Skeletal muscle tissue (tissue), 4 donors: ENCODE results near the gene NTN1. TPM values are rescaled to one million over a fixed set of nuclear protein-coding genes. Genes with fewer than 3 reads are reported as not detected.

Experiments used
- H3K27ac ChIP-seq: one replicate; pipeline ENCODE4 v1.7.0; 2013; ENCODE audit warnings: mild to moderate bottlenecking, low read depth, low read length, inconsistent platforms
- H3K27me3 ChIP-seq, 3 donors: one replicate each; pipeline ENCODE4 v1.7.0; 2013; ENCODE audit warnings: low read length in 3 of 3; ENCODE audit not compliant: control insufficient read depth in 3 of 3, insufficient read depth in 3 of 3
- H3K36me3 ChIP-seq, 3 donors: one replicate each; pipeline ENCODE4 v1.7.0; 2013; ENCODE audit warnings: low read length in 3 of 3; ENCODE audit not compliant: control insufficient read depth in 3 of 3, insufficient read depth in 3 of 3
- H3K4me1 ChIP-seq, 3 donors: one replicate each; pipeline ENCODE4 v1.7.0; 2013; ENCODE audit warnings: low read length in 3 of 3, mild to moderate bottlenecking in 3 of 3; ENCODE audit not compliant: control insufficient read depth in 3 of 3, insufficient read depth in 3 of 3
- H3K4me3 ChIP-seq, 3 donors: one replicate each; pipeline ENCODE4 v1.7.0; 2013; ENCODE audit warnings: low read length in 3 of 3
- H3K9ac ChIP-seq, 3 donors: one replicate each; pipeline ENCODE4 v1.7.0; 2013; ENCODE audit warnings: low read length in 3 of 3, mild to moderate bottlenecking in 3 of 3, moderate library complexity in 2 of 3, low read depth in 1 of 3
- H3K9me3 ChIP-seq, 3 donors: one replicate each; pipeline ENCODE4 v1.7.0; 2013; ENCODE audit warnings: low read length in 3 of 3; ENCODE audit not compliant: control insufficient read depth in 3 of 3
- total RNA-seq: library from RNA; depleted of rRNA; stranded (reverse); fragments of >200 nt; gene quantifications from one replicate; pipeline ENCODE4 v1.2.3, GENCODE V29; 2014
- donor health status: Osteomylitis.

The NTN1 gene
- total RNA-seq, 1 donor from 2014 or later = 6.8 TPM

GRCh38 chr17:9237661-9238301 is 216.5 kb downstream of the NTN1 start:
- Histone ChIP-seq H3K27ac (no peak overlapping the region), H3K4me3 (no peak overlapping the region), H3K27me3 (no peaks in the 10 kb centered on the region), H3K36me3 (no peaks in the 10 kb centered on the region), H3K4me1 (peaks cover 24 to 36% (median 33%) of the 10 kb centered on the region in 3 donors), H3K9me3 (no peaks in the 10 kb centered on the region), H3K9ac (peak overlapping the region in 1 of 3 donors; percentile 16)

DNA sequence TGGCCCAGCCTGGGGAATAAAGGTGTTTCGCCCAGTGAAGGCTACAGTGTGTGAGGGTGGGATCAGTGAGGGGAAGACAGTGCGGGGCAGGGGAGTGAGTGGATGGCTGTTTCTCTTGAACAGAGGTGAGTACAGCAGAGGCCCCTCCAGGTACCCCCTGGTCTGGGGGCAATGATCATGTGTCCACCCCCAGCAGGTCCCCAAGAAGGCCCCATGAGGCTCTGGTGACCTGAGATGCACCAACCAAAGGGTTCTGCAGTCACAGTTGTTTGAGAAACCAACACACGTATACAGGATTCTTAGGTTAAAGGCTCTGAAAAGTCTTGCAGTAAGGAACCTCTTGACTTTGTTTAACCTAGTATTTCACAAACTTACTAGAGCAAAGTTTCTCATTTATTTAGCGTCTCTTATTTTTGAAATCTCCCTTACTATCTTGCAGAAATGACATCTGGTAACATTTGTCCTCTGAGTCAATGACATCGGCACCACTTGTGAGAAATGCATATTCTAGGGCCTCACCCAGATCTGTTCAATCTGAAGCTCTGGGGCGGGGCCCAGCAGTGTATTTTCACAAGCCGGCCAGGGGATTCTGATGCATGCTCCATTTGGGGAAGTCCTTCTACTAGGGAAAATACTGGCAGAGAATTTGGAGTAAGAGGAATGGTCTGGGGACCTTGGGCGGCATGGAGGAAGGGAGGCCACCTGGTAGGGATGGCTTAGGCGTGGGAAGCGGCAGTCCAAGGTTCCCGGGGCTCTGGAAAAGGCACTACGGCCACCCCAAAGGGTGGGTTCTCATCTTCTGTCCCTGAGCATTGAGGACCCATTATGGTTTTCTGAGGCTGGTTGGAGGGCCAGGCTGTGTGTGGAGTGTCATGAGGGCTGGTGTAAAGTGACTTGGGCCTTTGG is 217.3 kb downstream of the NTN1 start:
- Histone ChIP-seq H3K27me3 (no peaks in the 10 kb centered on the region), H3K9me3 (no peaks in the 10 kb centered on the region), H3K4me1 (peaks cover 29 to 41% (median 33%) of the 10 kb centered on the region in 3 donors), H3K36me3 (no peaks in the 10 kb centered on the region), H3K9ac (peak overlapping the region in 1 of 3 donors; percentile 16), H3K4me3 (peak overlapping the region in 1 of 3 donors; percentile 72), H3K27ac (no peak overlapping the region)

DNA sequence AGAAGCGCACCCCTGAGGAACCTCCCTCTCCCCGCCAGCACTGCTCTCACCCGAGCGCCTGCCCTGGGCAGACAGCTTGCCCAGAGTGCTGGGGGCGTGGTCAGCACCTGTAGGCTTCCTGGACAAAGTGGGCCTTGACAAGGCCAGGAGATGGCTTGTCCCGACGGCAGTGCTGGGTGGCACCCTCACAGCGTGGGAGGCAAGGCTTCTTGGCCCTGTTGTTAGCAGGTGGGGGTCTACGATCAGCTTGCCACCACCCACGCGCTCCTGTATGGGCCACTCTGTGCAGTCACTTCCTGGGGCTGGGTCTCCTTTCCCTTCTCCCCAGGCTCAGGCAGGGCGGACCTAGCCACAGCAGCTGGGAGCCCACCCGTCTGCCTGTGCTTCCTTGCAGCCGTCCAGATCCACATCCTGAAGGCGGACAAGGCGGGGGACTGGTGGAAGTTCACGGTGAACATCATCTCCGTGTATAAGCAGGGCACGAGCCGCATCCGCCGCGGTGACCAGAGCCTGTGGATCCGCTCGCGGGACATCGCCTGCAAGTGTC is 218.0 kb downstream of the NTN1 start:
- peaks cover 29 to 44% (median 33%) of the 10 kb centered on the region in 3 donors for H3K4me1 ChIP-seq

DNA sequence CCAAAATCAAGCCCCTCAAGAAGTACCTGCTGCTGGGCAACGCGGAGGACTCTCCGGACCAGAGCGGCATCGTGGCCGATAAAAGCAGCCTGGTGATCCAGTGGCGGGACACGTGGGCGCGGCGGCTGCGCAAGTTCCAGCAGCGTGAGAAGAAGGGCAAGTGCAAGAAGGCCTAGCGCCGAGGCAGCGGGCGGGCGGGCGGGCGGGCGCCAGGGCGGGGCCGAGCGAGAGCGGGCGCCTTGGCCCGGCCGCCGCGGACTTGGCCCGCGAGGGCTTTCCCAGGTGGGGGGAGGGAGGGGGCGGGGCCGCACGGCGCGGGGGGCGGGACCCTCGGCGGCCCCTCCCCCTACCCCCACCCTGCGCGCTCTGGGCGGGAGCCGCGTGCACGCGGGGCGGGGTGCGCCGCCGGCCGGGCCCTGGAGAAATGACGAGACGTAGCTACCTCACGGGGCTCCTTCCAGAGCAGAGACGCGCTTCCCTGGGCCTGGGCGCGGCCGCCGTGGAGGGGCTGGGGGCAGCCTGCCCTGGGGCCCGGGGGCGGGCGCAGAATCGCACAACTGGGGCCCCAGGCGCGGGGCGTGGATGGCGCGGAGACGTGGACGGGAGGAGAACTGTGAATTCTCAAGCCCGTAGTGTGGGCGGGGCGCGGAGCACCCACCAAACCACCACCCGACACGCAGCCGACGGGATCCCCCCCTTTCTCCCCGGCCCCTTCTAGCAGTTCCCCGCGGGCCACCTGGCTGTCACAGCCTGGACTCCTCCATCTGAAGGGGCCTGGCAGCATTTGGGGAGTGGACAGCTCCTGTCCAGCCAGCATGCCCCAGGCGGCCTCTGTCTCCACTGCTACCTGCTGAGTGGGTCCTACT is 218.7 kb downstream of the NTN1 start:
- no peaks in the 10 kb centered on the region for H3K9me3 ChIP-seq
- H3K4me3 ChIP-seq = peak overlapping the region; percentile 60 to 79 (median 76)
- H3K4me1 ChIP-seq = peaks cover 29 to 46% (median 35%) of the 10 kb centered on the region in 3 donors
- H3K27ac ChIP-seq = peak overlapping the region; percentile 99
- H3K36me3 ChIP-seq = no peaks in the 10 kb centered on the region
- H3K27me3 ChIP-seq = no peaks in the 10 kb centered on the region
- H3K9ac ChIP-seq = peak overlapping the region; percentile 80 to 94 (median 93)

More for the DNA sequence above, 218.0 kb downstream of the NTN1 start:
- H3K9ac ChIP-seq = peak overlapping the region; percentile 71 to 83 (median 77)
- H3K27ac ChIP-seq = peak overlapping the region; percentile 66
- no peaks in the 10 kb centered on the region for H3K36me3 ChIP-seq
- no peaks in the 10 kb centered on the region for H3K27me3 ChIP-seq
- peak overlapping the region; percentile 60 to 76 (median 72) for H3K4me3 ChIP-seq
- no peaks in the 10 kb centered on the region for H3K9me3 ChIP-seq

- Histone ChIP-seq H3K9ac (peak overlapping the region; percentile 80 to 94 (median 93)), H3K9me3 (no peaks in the 10 kb centered on the region), H3K4me1 (peaks cover 29 to 46% (median 35%) of the 10 kb centered on the region in 3 donors)
Observed at GRCh38 chr17:9240659-9241370, 219.5 kb downstream of the NTN1 start.

DNA sequence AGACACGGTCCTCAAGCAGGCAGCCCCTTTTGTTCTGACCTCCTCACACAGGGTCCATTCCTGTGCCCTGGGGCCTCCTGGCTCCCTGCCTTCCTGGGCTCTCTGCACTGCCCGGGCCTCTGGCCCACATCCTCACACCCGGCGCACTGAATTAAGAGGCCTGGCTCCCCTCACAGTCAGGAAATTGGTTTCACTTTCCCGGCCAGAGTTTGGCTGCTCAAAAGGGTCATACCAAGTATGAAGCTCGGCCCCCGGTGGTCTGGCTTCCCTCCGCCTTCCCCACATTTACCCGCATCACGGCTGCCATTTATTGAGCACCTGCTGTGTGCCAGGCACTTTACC is 220.0 kb downstream of the NTN1 start:
- Histone ChIP-seq H3K36me3 (no peaks in the 10 kb centered on the region), H3K27ac (peak overlapping the region; percentile 99), H3K9ac (peak overlapping the region in 2 of 3 donors; percentile 61 to 64), H3K4me3 (peak overlapping the region in 1 of 3 donors; percentile 79), H3K9me3 (no peaks in the 10 kb centered on the region), H3K4me1 (peaks cover 29 to 46% (median 35%) of the 10 kb centered on the region in 3 donors), H3K27me3 (no peaks in the 10 kb centered on the region)

More at GRCh38 chr17:9240659-9241370, 219.5 kb downstream of the NTN1 start:
- Histone ChIP-seq H3K27ac (peak overlapping the region; percentile 99), H3K36me3 (no peaks in the 10 kb centered on the region), H3K4me3 (peak overlapping the region; percentile 54 to 79 (median 69)), H3K27me3 (no peaks in the 10 kb centered on the region)

DNA sequence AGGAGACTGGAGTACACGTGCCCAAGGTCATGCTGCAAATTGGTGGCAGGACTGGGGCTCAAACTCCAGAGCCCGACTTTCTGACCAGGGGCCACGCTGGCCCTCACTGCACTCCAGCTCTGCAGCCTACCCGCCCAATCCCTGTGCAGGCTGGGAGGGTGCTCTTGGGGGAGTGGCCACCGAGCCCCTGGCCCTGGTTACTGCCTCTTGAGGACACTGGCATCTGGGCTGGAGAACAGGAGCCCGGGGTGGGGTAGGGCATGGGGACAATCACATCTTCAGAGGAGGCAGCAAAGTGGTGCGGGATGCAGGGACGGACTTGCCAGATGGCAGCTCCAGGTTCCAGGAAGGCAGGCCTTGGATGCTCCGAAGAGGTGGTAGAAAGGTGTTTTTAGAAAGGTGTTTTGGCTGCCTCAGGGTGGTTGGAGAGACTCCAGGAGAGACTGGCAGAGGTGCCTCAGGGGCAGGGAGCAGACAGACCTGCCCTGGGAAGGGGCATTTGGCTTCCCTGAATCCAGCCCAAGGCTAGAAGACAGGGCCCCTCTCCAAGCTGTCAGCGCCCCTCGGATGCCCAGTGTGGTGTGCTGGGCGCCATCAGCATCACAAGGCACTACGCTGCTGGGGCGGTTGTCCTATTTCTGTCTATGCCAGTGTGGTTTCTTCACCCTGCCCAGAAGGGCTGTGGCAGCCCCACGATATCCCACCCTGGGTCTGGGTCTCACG is 220.6 kb downstream of the NTN1 start:
- H3K27ac ChIP-seq = peak overlapping the region; percentile 99
- no peaks in the 10 kb centered on the region for H3K27me3 ChIP-seq
- H3K9me3 ChIP-seq = no peaks in the 10 kb centered on the region
- peaks cover 29 to 46% (median 35%) of the 10 kb centered on the region in 3 donors for H3K4me1 ChIP-seq
- no peaks in the 10 kb centered on the region for H3K36me3 ChIP-seq
- peak overlapping the region in 2 of 3 donors; percentile 45 to 51 for H3K9ac ChIP-seq
- H3K4me3 ChIP-seq = no peak overlapping the region

GRCh38 chr17:9242497-9242881 is 221.2 kb downstream of the NTN1 start:
- H3K36me3 ChIP-seq = no peaks in the 10 kb centered on the region
- H3K9me3 ChIP-seq = no peaks in the 10 kb centered on the region
- peak overlapping the region; percentile 99 for H3K27ac ChIP-seq
- no peak overlapping the region for H3K4me3 ChIP-seq
- H3K4me1 ChIP-seq = peaks cover 29 to 46% (median 35%) of the 10 kb centered on the region in 3 donors
- H3K9ac ChIP-seq = no peak overlapping the region
- H3K27me3 ChIP-seq = no peaks in the 10 kb centered on the region
